Measurements from ENCODE around the gene SP3.

- no peak for TF ChIP-seq CTCF (IDR thresholded peaks at IDR 0.05; ENCODE audit: borderline replicate concordance, extremely low read depth, low read length, poor library complexity, severe bottlenecking)
- no peak for TF ChIP-seq EZH2 (IDR thresholded peaks at IDR 0.05; ENCODE audit: borderline replicate concordance, low read depth, low read length, severe bottlenecking)
These were observed 31.6 kb upstream of the SP3 start for GRCh38 chr2:173996766-173997165.

Data from DND-41 (cell line).